CD14-positive monocyte (primary cell): ENCODE results near the gene DOCK10. TPM values are rescaled to one million over a fixed set of nuclear protein-coding genes. Genes with fewer than 3 reads are reported as not detected.
A peak's percentile ranks its signal among the peaks of the same experiment; 100 is the strongest.

ENCODE experiments used
- DNase-seq, 3 donors: peaks; one replicate each; pipeline ENCODE4 v3.0.0-alpha.2; 2011 to 2022
- H2AFZ ChIP-seq: 2 replicates; pipeline ENCODE4 v1.6.0; 2012; ENCODE audit warnings: mild to moderate bottlenecking, low read depth, low read length, inconsistent platforms; ENCODE audit not compliant: insufficient read depth, poor library complexity, severe bottlenecking
- H3K27ac ChIP-seq, 2 donors: 1 replicate in 1 of 2; 2 replicates in 1 of 2; pipeline ENCODE4 v1.5.1; 2012 to 2013; ENCODE audit warnings: low read length in 2 of 2, control low read depth in 1 of 2, inconsistent platforms in 1 of 2, low read depth in 1 of 2, mild to moderate bottlenecking in 1 of 2
- H3K27me3 ChIP-seq, 2 donors: one replicate each; pipeline versions ENCODE4 v1.6.0 to v1.6.1; 2011 to 2013; ENCODE audit warnings: low read length in 2 of 2; ENCODE audit not compliant: control insufficient read depth in 2 of 2, insufficient read depth in 2 of 2
- H3K36me3 ChIP-seq, 2 donors: replicated peaks in 1 of 2; 1 replicate in 1 of 2; 2 replicates in 1 of 2; pipeline versions ENCODE4 v1.5.1 to v1.6.1; 2012 to 2013; ENCODE audit warnings: low read length in 2 of 2, control low read depth in 1 of 2, inconsistent platforms in 1 of 2, mild to moderate bottlenecking in 1 of 2; ENCODE audit not compliant: insufficient read depth in 2 of 2, control insufficient read depth in 1 of 2
- H3K4me1 ChIP-seq, 2 donors: 1 replicate in 1 of 2; 2 replicates in 1 of 2; pipeline versions ENCODE4 v1.5.1 to v1.6.1; 2012 to 2013; ENCODE audit warnings: low read length in 2 of 2, control low read depth in 1 of 2, inconsistent platforms in 1 of 2, mild to moderate bottlenecking in 1 of 2, moderate library complexity in 1 of 2; ENCODE audit not compliant: insufficient read depth in 2 of 2, control insufficient read depth in 1 of 2
- H3K4me2 ChIP-seq: replicated peaks from 2 replicates; pipeline ENCODE3; 2012; ENCODE audit warnings: low read length, moderate library complexity, mild to moderate bottlenecking; ENCODE audit not compliant: poor library complexity, severe bottlenecking; ENCODE audit errors: extremely low read depth
- H3K4me3 ChIP-seq, 3 experiments: fragments of 200-600 bp in 1 of 3; sonication (generic) in 1 of 3; replicated peaks in 1 of 3; 1 replicate in 2 of 3; 2 replicates in 1 of 3; pipeline ENCODE4 v1.5.1; 2011 to 2013; ENCODE audit warnings: low read length in 3 of 3, mild to moderate bottlenecking in 3 of 3, control low read depth in 2 of 3, low read depth in 2 of 3, inconsistent platforms in 1 of 3, moderate library complexity in 1 of 3
- H3K79me2 ChIP-seq: 2 replicates; pipeline ENCODE4 v1.6.0; 2012; ENCODE audit warnings: mild to moderate bottlenecking, control low read depth, inconsistent platforms, low read length, moderate library complexity; ENCODE audit not compliant: insufficient read depth
- H3K9ac ChIP-seq: 2 replicates; pipeline ENCODE4 v1.6.0; 2017; ENCODE audit warnings: low read length, mild to moderate bottlenecking; ENCODE audit not compliant: insufficient read depth, poor library complexity, severe bottlenecking
- H3K9me3 ChIP-seq, 2 donors: replicated peaks in 1 of 2; 1 replicate in 1 of 2; 2 replicates in 1 of 2; pipeline versions ENCODE4 v1.5.1 to v1.6.1; 2012 to 2013; ENCODE audit warnings: low read length in 2 of 2, control low read depth in 1 of 2; ENCODE audit not compliant: control insufficient read depth in 1 of 2, insufficient read depth in 1 of 2
- H4K20me1 ChIP-seq: 2 replicates; pipeline ENCODE4 v1.6.0; 2012; ENCODE audit warnings: mild to moderate bottlenecking, low read length, control low read depth, moderate library complexity; ENCODE audit not compliant: insufficient read depth
- H3K27ac Mint-ChIP-seq, 7 donors: one replicate each; pipeline ENCODE4 v1.8.0; 2020; ENCODE audit warnings: mild to moderate bottlenecking in 7 of 7, mixed read lengths in 7 of 7, moderate library complexity in 6 of 7, inconsistent platforms in 2 of 7
- H3K27me3 Mint-ChIP-seq, 3 donors: one replicate each; pipeline ENCODE4 v1.8.0; 2021 to 2022; ENCODE audit warnings: low read depth in 3 of 3, mild to moderate bottlenecking in 3 of 3, mixed read lengths in 3 of 3, moderate library complexity in 3 of 3, inconsistent platforms in 1 of 3
- H3K36me3 Mint-ChIP-seq, 2 donors: one replicate each; pipeline ENCODE4 v1.8.0; 2020; ENCODE audit warnings: mixed read lengths in 2 of 2, inconsistent platforms in 1 of 2, mild to moderate bottlenecking in 1 of 2
- H3K4me1 Mint-ChIP-seq: one replicate; pipeline ENCODE4 v1.8.0; 2020; ENCODE audit warnings: mild to moderate bottlenecking, mixed read lengths
- H3K4me3 Mint-ChIP-seq, 2 donors: one replicate each; pipeline ENCODE4 v1.8.0; 2020; ENCODE audit warnings: mild to moderate bottlenecking in 2 of 2, mixed read lengths in 2 of 2, moderate library complexity in 1 of 2
- H3K9me3 Mint-ChIP-seq, 7 donors: one replicate each; pipeline ENCODE4 v1.8.0; 2020 to 2022; ENCODE audit warnings: mixed read lengths in 7 of 7, mild to moderate bottlenecking in 6 of 7, moderate library complexity in 6 of 7, inconsistent platforms in 2 of 7
- CTCF ChIP-seq: fragments of 200-600 bp; IDR thresholded peaks from one replicate; pipeline ENCODE4 v1.8.0; 2022; ENCODE audit warnings: antibody characterized with exemption, mild to moderate bottlenecking
- WGBS: methylation state at CpG from one replicate; pipeline ENCODE4 v1.1.5; 2013; ENCODE audit warnings: missing lambda C conversion rate; ENCODE audit not compliant: insufficient coverage; 5-methylcytosine and 5-hydroxymethylcytosine counted together
- intact Hi-C, 2 donors: fragments of 100-400 bp; cut with micrococcal nuclease; formaldehyde crosslinking; loops; one replicate each; pipeline versions ENCODE4 v1.15.0 to v1.15.1; 2023
- polyA plus RNA-seq, 3 donors: library from polyadenylated mRNA; depleted of rRNA in 1 of 3; unstranded in 2 of 3; stranded (reverse) in 1 of 3; fragments of 300-500 nt in 2 of 3; fragments of >200 nt in 1 of 3; fragmentation: Illumina TruSeq in 2 of 3; gene quantifications; 1 replicate in 2 of 3; 2 replicates in 1 of 3; pipeline ENCODE4 v1.2.3, GENCODE V29; 2012 to 2021

DOCK10 gene
- polyA plus RNA-seq, 3 donors, result 9.5 to 30.9 (median 16.5) TPM

GRCh38 chr2:224966613-224967012 lies 75.7 kb downstream of the DOCK10 start:
- peaks cover 0 to 1% (median 0%) of the 10 kb centered on the region in 7 donors for H3K9me3 Mint-ChIP-seq
- no peak overlapping the region for H3K27ac ChIP-seq
- H3K79me2 ChIP-seq, result peaks cover 93% of the 10 kb centered on the region
- peaks cover 10% of the 10 kb centered on the region for H3K4me1 Mint-ChIP-seq
- H3K4me1 ChIP-seq, result no peaks in the 10 kb centered on the region
- H3K9me3 ChIP-seq, result no peaks in the 10 kb centered on the region
- no peaks in the 10 kb centered on the region for H4K20me1 ChIP-seq
- no peak overlapping the region for H3K9ac ChIP-seq
- H3K4me2 ChIP-seq, result no peak overlapping the region
- DNase-seq, result no peak
- no CpG with 5 or more reads among the region's 2 CpGs for WGBS
- H2AFZ ChIP-seq, result no peak overlapping the region
- no peak overlapping the region for H3K4me3 ChIP-seq
- no peaks in the 10 kb centered on the region for H3K27me3 ChIP-seq
- no peak for TF ChIP-seq CTCF
- H3K27me3 Mint-ChIP-seq, result no peaks in the 10 kb centered on the region
- no peak overlapping the region for H3K27ac Mint-ChIP-seq
- intact Hi-C loops, result no loop called here
- no peak overlapping the region for H3K4me3 Mint-ChIP-seq
- no peaks in the 10 kb centered on the region for H3K36me3 ChIP-seq
- H3K36me3 Mint-ChIP-seq, result peaks cover 0 to 13% of the 10 kb centered on the region in 2 donors

DNA sequence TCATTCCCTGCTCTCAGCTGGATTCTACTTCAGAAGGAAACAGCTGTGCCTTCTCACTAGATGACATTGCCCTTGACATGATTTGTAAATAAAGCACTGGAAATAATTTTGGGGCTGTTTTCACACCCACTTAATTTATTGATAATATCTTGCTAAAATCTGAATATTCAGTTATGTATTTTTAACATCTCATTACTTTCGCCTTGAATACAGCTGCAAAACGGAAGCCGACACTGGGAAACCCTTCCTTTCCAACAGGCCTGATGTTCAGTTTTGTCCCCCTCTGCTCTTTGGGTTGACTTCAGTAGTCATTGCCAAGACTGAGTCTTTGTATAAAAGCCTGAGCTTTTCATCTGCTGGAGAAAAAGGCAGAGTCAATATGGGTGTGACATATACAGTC lies 82.7 kb downstream of the DOCK10 start:
- Mint-ChIP-seq H3K36me3 (peaks cover 4 to 11% of the 10 kb centered on the region in 2 donors), H3K27ac (peak overlapping the region; percentile 81 to 94 (median 87)), H3K9me3 (peaks cover 0 to 1% (median 0%) of the 10 kb centered on the region in 7 donors), H3K27me3 (peaks cover 0 to 3% (median 0%) of the 10 kb centered on the region in 3 donors), H3K4me3 (no peak overlapping the region), H3K4me1 (peaks cover 33% of the 10 kb centered on the region)
- Histone ChIP-seq H3K79me2 (peaks cover 87% of the 10 kb centered on the region), H3K9ac (no peak overlapping the region), H2AFZ (no peak overlapping the region), H3K4me2 (no peak overlapping the region), H3K27me3 (no peaks in the 10 kb centered on the region), H3K9me3 (no peaks in the 10 kb centered on the region), H3K36me3 (no peaks in the 10 kb centered on the region), H3K4me3 (no peak overlapping the region), H3K27ac (peak overlapping the region in 1 of 2 donors; percentile 80), H3K4me1 (peaks cover 31 to 32% of the 10 kb centered on the region in 2 donors), H4K20me1 (no peaks in the 10 kb centered on the region)
- no peak for DNase-seq
- no peak for TF ChIP-seq CTCF
- intact Hi-C loops, result loop anchor here in 1 of 2 donors (5.0 to 10.0 kb wide), 2 partner anchors 45 to 78 kb away; no protein-coding TSS in a partner anchor
- 100% methylated on average over 3 of the region's 3 CpGs for WGBS
